GM15510 (cell line): ENCODE results near the gene SLC34A1.

Experiments
- POLR2A ChIP-seq: IDR thresholded peaks from 3 replicates; pipeline ENCODE4 v1.6.1; 2011; ENCODE audit warnings: borderline replicate concordance; ENCODE audit not compliant: insufficient read length; ENCODE audit errors: extremely low read depth

The SLC34A1 gene

DNA sequence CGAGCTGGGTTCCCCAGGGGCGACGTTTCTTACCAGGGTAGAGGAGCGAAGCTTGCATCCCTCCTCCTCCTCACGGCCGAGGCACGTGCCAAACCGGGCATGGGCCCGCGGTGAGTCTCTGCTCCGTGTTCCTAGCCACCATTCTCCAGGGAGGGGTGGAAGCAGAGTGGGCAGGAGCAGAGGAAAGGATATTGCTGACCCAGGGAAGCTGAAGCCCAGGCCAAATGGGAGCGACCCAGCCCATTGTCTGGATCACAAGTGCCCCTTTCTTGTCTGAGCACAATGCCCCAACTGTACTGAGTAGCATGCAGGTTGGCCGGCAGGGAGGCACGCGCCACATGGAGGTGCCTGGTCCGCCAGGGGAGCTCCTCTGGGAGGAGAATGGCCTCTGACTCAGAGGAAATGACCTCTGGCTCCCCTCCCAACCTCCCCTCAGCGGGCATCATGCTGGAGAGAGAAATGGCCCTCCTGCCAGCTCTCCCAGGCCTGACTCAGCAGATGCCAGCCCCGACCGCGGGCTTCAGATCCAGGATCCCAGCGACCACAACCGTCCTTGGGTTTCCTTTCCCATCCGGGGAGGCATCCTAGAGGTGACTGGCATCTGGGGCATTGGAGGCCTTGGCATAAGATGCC is 63.5 kb downstream of the SLC34A1 start:
- no peak for TF ChIP-seq POLR2A
